ENCODE results near the gene CEP192.
"Not testable (repeated sequence)": the region's sequence is repeated elsewhere in the genome, so short reads cannot be mapped to it uniquely, and the experiment has no call there.

GRCh38 chr18:12980065-12980464 is 11.1 kb upstream of the CEP192 start:
- TF ChIP-seq CTCF (IDR thresholded peaks at IDR 0.05 in 8 of 11, conservative IDR thresholded peaks at IDR 0.05 in 3 of 11); POLR2AphosphoS5 (IDR thresholded peaks at IDR 0.05): not testable (repeated sequence)

All from spleen (tissue), 7 donors.